ENCODE data around the gene YPEL1. TPM values are rescaled to one million over a fixed set of nuclear protein-coding genes. Genes with fewer than 3 reads are reported as not detected.

Gene YPEL1
- total RNA-seq, 2 donors from 2014 or later, result 20.1 to 25.2 TPM

GRCh38 chr22:21684492-21685163, 51.0 kb downstream of the YPEL1 start:
- no peak for TF ChIP-seq CTCF (IDR thresholded peaks at IDR 0.05)
- DNase-seq (ENCODE audit: low spot score) (no peak), ATAC-seq (ENCODE audit: insufficient number of reproducible peaks, low FRiP score, low read depth) (no peak)
- H3K4me3 ChIP-seq, result no peak overlapping the region
- no peak overlapping the region for H3K27ac ChIP-seq
- peaks cover 58% of the 10 kb centered on the region for H3K36me3 ChIP-seq
- H3K27me3 ChIP-seq (replicated peaks; ENCODE audit: insufficient read depth), result no peaks in the 10 kb centered on the region
- H3K9me3 ChIP-seq, result no peaks in the 10 kb centered on the region
- H3K4me1 ChIP-seq (ENCODE audit: control insufficient read depth in 1 of 2, low read depth in 2 of 2), result no peaks in the 10 kb centered on the region

- no peak for DNase-seq (ENCODE audit: low spot score)
- Histone ChIP-seq H3K9me3 (no peaks in the 10 kb centered on the region), H3K4me3 (no peak overlapping the region), H3K36me3 (peaks cover 56% of the 10 kb centered on the region), H3K4me1 (ENCODE audit: control insufficient read depth in 1 of 2, low read depth in 2 of 2) (no peaks in the 10 kb centered on the region), H3K27ac (no peak overlapping the region), H3K27me3 (replicated peaks; ENCODE audit: insufficient read depth) (no peaks in the 10 kb centered on the region)
- TF ChIP-seq CTCF (IDR thresholded peaks at IDR 0.05), result no peak
- no peak for ATAC-seq (ENCODE audit: insufficient number of reproducible peaks, low FRiP score, low read depth)
Measured at GRCh38 chr22:21683401-21683811, 52.2 kb downstream of the YPEL1 start.

- peaks cover 50% of the 10 kb centered on the region for H3K36me3 ChIP-seq
- H3K27ac ChIP-seq, result no peak overlapping the region
- H3K4me3 ChIP-seq, result no peak overlapping the region
- no peak for ATAC-seq (ENCODE audit: insufficient number of reproducible peaks, low FRiP score, low read depth)
- no peak for DNase-seq (ENCODE audit: low spot score)
- no peak for TF ChIP-seq CTCF (IDR thresholded peaks at IDR 0.05)
- H3K27me3 ChIP-seq (replicated peaks; ENCODE audit: insufficient read depth), result no peaks in the 10 kb centered on the region
- H3K4me1 ChIP-seq (ENCODE audit: control insufficient read depth in 1 of 2, low read depth in 2 of 2), result no peaks in the 10 kb centered on the region
- H3K9me3 ChIP-seq, result no peaks in the 10 kb centered on the region
Measured at GRCh38 chr22:21682385-21683175, 53.0 kb downstream of the YPEL1 start.

GRCh38 chr22:21681566-21682370, 53.8 kb downstream of the YPEL1 start:
- no peaks in the 10 kb centered on the region for H3K4me1 ChIP-seq (ENCODE audit: control insufficient read depth in 1 of 2, low read depth in 2 of 2)
- DNase-seq (ENCODE audit: low spot score) (no peak), ATAC-seq (ENCODE audit: insufficient number of reproducible peaks, low FRiP score, low read depth) (no peak)
- no peak overlapping the region for H3K27ac ChIP-seq
- H3K36me3 ChIP-seq, result peaks cover 46% of the 10 kb centered on the region
- no peak overlapping the region for H3K4me3 ChIP-seq
- no peaks in the 10 kb centered on the region for H3K9me3 ChIP-seq
- no peak for TF ChIP-seq CTCF (IDR thresholded peaks at IDR 0.05)
- H3K27me3 ChIP-seq (replicated peaks; ENCODE audit: insufficient read depth), result no peaks in the 10 kb centered on the region

All from thoracic aorta (tissue), 2 donors.